GM18508 (cell line): ENCODE data around the gene CORO2B.
"Not testable (repeated sequence)": the region's sequence is repeated elsewhere in the genome, so short reads cannot be mapped to it uniquely, and the experiment has no call there.

Source experiments
- ATAC-seq: cut with Tn5 transposase; IDR thresholded peaks from one replicate; pipeline ENCODE4 v1.9.1; 2021; ENCODE audit warnings: moderate number of reproducible peaks; ENCODE audit not compliant: insufficient read depth, unreplicated experiment

CORO2B gene

DNA sequence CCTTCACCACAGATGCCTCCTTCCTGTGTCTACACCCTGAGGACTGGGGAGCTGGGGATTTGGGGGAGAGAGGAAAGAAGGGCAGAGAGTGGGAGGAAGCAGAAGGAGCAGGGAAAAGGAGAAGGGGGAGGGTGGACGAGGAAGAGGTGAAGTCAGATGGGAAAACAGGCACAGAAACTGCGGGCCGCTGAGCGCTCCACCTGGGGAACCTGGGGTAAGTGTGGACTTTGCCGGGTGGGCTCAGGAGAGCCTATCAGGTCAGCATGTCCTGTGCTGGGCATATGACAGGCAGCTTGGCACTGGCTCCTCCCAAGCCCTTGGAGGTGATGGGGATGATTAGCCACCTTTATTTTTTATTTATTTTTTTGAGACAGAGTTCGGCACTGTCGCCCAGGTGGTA is 62.6 kb downstream of the CORO2B start:
- ATAC-seq: no peak

DNA sequence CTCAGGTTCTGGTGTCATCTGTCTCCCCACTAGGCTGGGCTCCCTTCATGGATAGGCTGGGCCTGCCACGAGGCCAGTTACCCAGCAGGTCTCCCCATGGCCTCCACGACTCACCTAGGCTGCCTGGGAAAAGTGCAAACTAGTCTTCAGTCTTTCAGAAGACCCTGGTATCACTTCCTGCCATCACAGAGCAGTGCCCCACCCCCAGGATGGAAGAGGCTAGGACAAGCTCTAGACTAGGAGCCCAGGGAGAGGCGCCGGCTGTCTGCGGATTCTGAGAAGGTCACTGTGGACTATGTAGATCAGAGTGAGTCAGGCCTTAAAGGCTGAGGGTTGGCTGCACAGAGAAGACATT is 63.7 kb downstream of the CORO2B start:
- no peak for ATAC-seq

GRCh38 chr15:68643216-68643830 is 64.5 kb downstream of the CORO2B start:
- ATAC-seq: no peak

DNA sequence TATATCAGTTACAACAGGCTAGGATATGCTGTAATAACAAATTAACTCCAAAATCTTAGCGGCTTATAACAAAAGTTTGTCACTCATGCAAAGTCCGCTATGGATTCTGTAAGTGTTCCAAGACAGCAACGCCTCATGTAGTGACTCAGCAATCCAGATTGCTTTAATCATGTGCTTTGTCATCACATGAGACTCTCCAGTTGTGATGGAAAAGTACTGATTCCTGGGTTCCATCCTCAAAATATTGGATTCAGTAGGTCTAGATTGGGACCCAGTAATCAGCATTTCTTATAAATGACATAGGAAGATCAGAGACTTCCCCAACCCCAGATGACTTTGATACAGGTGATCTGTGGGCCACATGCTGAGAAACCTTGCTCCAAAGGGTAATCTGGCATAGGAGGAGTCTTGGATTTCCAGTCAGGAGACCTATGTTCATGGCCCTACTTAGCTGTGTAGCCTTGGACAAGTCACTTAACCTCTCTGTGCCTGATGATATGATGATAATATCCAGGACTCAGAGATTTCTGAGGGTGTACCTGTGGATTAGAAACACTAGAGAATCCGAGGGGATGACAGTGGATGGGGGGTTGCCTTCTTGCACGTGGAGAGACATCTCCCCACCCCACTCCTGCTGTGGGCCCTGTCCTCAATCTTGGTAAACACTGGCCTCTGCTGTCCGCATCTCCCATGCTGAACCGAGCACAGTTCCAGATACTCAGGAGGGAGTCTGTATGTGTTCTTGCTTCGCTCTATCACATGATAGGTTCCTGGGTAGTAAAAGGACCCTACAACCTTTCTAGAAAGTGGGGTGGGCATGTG is 65.5 kb downstream of the CORO2B start:
- ATAC-seq: no peak

- no peak for ATAC-seq
Measured at GRCh38 chr15:68644996-68645395, 66.2 kb downstream of the CORO2B start.

DNA sequence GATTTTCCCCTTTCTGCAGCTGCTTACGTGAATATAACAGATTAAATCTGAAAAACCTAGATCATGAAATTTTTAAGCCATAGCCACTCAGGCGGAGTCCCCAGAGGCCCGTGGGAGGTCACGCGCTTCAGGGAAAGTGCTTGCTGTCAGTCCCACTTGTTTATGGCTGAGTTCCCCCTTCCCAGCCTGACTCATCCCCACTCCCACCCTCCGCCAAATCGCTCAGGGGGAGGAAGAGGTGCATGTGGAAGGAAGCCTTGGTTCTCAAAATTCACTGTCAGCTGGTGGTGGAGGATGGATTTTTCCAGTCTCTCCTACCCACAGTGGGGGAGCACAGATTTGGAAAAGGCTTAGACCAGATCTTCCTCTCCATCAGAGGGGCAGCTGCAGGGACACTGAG is 67.4 kb downstream of the CORO2B start:
- no peak for ATAC-seq

GRCh38 chr15:68646696-68647095 is 67.9 kb downstream of the CORO2B start:
- no peak for ATAC-seq

- not testable (repeated sequence) for ATAC-seq
Measured at GRCh38 chr15:68647361-68647760, 68.6 kb downstream of the CORO2B start.

DNA sequence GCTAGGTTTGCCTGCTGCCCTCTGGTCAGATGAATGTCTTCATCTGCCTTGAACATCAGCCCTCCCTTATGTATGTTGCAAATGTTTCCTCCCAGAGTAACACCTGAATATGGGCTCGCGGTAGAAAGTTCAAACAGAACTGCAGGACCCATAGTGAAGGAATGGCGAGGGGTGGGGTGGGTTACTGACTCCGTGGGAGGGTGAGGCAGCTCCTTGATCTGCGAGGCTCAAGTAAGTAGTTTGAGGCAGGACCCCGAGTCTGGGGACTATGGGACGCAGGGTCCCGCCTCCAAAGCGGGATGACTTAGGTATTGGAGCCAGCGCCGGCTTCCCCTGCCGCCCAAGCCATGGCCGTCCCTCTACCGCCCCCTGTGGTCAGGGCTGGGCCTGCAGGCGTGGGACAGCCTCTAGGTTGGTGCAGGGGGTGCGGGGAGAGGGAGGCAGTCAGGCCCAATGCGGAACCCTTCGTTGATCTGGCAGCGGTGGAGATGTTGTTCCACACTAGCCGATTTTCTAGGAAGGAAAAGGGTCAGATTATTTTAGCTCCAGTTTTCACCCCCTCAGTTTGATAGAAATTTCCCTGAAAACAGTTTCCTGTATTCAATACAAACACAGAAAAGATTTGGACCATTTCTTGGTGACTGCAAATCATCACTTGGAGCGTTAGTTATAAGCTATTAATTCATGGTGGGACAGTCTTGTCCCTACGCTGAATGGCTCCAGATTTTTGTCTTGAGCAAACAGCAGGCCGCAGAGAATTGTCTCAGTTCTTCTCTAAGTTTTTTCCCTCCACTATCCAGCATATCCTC is 72.3 kb downstream of the CORO2B start:
- no peak for ATAC-seq

- ATAC-seq: no peak
Measured at GRCh38 chr15:68651916-68652525, 73.2 kb downstream of the CORO2B start.

GRCh38 chr15:68653031-68653635 is 74.3 kb downstream of the CORO2B start:
- no peak for ATAC-seq

DNA sequence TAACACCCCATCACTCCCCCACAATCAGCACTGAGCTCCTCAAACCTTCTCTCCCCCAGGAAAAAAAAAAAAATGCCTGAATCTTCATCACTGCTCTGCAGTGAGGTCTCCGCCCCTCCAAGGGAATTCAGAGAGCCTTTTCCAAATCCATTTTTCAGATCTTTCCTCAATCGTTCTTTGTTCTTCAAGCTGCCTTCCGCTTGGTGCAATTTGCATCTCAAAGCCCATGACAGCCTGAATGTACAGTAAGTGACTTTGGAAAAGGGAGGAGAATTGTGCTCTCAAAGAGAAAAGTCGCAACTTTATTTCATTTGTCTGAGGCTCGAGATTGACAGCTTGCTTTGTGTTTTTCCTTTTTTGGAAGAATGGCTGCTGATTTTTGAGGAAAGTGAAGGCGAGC is 75.0 kb downstream of the CORO2B start:
- ATAC-seq: no peak

GRCh38 chr15:68654786-68655560 is 76.2 kb downstream of the CORO2B start:
- ATAC-seq: no peak

- no peak for ATAC-seq
Measured at GRCh38 chr15:68655686-68656437, 77.1 kb downstream of the CORO2B start.

DNA sequence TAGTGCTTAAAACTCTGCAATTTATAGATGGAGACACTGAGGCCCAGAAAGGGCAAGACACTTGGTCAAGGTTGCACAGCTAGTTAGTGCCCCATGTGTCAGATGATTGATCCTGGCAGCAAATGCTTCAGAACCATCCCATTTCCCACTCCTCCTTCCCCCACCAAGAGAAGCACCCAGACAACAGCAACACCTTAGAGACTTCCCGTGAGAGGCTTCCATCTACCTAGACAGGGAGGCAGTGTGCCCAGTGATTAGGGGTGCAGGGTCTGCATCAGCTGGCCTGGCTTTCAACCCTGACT is 77.6 kb downstream of the CORO2B start:
- ATAC-seq: no peak

DNA sequence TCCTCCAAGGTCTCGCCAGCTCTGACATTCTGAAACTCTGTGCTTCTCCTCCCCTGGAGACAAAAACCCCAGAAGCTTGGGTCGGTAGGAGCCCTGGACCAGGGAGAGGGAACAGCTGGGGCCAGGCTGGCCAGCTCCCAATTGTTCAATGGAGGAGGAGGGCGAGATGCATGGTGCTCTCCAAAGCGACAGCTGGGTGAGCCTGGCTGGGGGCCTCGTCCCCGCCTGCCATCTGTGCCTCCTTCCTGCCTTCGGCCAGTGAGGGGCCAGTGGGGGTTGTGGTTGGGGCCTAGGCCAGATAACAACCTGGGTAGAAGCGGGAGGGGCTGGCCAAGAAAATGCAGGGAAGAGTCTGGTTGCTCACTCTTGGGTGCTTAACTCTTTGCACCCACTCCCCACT is 79.4 kb downstream of the CORO2B start:
- ATAC-seq: no peak

DNA sequence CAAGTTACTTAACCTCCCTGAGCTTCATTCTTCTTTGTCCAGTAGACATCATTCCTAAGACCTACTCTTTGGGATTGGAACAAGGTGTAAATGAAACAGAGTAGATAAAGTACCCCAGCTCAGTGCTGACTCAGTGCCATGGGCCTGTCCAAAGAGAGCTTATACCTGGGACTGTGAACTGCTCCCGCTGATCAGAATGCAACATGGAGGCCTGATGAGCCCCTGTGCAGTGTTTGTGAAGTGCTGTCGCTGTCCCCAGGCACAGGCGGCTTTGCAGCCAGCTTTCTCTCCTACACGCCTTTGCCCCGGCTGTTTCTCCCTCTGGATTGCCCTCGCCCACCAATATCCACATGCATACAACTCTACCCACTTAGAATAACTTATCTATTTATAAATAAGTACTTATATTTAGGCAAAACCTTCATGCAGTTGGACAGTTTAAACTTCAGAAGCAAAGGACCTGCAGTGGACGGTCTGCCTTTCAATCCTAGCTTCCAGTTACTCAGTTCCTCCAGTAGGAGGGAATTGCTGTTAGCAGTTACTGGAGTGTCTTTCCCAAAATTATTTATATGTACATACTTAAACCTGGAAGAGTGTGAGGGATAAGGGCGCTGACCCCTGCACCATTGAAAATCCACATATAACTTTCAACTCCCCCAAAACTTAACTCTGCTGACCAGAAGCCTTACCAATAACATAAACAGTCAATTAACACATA is 80.0 kb downstream of the CORO2B start:
- no peak for ATAC-seq

GRCh38 chr15:68663526-68663925 is 84.7 kb downstream of the CORO2B start:
- no peak for ATAC-seq
